GM12892 (cell line): ENCODE data around the gene METTL21A.

ENCODE experiments used
- DNase-seq: peaks from one replicate; pipeline ENCODE4 v3.0.0; 2011; ENCODE audit not compliant: insufficient read length
- FAIRE-seq: peaks from 2 replicates; lab custom pipeline; 2011; peaks lifted over from hg19 to GRCh38; lab: Jason Lieb, UNC
- POLR2A ChIP-seq: IDR thresholded peaks from 2 replicates; pipeline ENCODE4 v1.6.1; 2011; ENCODE audit warnings: low read depth, low read length, control low read depth
- POLR2AphosphoS5 ChIP-seq: IDR thresholded peaks from 2 replicates; pipeline ENCODE4 v1.6.1; 2011; ENCODE audit warnings: low read depth, low read length, control low read depth
- TAF1 ChIP-seq: IDR thresholded peaks from 2 replicates; pipeline ENCODE4 v1.6.1; 2011; ENCODE audit warnings: low read depth, mild to moderate bottlenecking, control low read depth, low read length, borderline replicate concordance

METTL21A gene

DNA sequence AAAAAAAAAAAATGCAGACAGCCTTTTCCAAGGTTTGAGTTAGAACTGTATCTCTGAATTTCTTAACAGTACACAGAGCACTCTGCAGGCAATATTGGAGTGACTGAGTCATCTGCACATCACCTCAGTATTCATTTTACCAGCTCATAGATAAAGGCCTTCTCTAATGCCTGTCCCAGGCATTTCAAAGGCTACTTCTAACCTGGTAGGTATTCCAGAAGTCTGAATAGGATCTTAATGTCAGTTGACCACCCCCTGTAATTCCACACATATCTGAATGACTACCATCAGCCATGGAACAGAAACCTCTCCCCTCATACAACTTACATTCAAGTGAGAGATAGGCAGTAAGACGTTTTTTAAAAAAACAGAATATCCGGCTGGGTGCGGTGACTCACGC lies 9.0 kb downstream of the METTL21A start:
- no peak for DNase-seq
- no peak for FAIRE-seq
- TF ChIP-seq TAF1 (no peak), POLR2AphosphoS5 (no peak), POLR2A (no peak)

DNA sequence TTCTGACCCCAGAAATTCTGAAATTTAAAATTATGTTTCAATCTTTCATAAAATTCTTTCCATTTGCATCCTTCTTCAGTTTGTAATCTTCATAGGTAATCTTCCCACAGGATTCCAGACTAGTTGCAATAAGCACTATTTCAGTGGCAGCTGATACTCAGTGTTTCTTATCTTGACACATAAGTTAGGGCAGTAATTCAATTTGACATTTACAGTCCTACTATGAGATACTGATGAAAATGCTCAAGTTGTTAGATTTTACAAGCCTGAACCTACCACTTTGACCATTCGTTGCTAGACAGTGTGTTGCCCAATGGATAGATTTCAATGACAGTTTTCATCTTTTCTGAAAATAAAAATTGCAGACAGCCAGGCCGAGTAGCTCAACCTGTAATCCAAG lies 10.4 kb downstream of the METTL21A start:
- DNase-seq (no peak), FAIRE-seq (no peak)
- TF ChIP-seq POLR2A (no peak), POLR2AphosphoS5 (no peak), TAF1 (no peak)

DNA sequence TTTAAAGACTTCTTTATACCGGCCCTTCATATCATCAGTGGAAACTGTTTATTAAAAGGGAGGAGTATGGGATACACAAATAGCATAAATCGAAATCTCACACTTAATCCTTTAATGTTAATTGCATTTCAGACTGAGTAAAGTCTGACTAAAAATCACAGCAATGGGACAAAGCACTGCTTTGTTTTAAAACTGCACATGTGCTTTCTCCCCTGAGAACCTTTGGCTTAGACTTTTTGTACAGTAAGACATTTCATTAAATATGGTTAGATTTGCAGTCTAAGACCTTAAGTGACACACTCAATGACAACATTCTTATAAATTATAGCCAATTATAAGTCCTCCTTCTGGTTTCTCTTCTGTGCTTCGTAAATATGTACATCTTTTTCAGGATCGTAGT lies 12.5 kb downstream of the METTL21A start:
- TF ChIP-seq POLR2A (no peak), TAF1 (no peak), POLR2AphosphoS5 (no peak)
- DNase-seq (no peak), FAIRE-seq (no peak)

DNA sequence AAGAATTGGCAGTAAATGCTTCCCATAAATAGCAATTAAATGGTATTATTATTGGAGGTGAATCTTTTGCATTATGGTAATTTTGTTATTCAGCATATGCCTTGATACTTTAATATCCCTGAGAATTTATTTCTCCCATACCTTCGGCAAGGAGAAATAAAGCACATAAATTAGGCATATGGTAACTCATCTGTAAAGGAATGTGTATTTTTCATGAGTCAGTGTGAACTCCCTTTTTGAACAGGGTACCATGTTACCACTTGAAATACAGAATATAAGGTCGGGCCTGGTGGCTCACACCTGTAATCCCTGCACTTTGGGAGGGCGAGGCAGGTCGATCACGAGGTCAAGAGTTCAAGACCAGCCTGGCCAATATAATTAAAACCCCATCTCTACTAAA lies 18.4 kb downstream of the METTL21A start:
- FAIRE-seq (no peak), DNase-seq (no peak)
- TF ChIP-seq TAF1 (no peak), POLR2AphosphoS5 (no peak), POLR2A (no peak)

DNA sequence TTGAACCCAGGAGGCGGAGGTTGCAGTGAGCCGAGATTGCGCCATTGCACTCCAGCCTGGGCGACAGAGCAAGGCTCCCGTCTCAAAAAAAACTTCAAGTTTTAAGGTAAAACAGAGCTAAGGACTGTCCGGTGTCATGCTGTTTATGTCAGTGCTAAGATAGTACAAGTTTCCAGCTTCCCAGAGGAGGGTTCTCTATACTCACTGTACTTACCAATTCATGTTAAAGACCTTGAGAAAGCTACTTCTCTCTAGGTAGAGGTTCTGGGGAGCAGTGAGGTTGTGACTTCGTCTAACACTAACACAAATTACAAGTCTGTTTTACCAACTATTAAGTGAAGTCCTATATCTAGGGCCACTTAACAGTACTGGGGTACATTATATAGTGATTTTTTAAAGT lies 18.8 kb downstream of the METTL21A start:
- no peak for TF ChIP-seq POLR2A
- FAIRE-seq (no peak), DNase-seq (no peak)

DNA sequence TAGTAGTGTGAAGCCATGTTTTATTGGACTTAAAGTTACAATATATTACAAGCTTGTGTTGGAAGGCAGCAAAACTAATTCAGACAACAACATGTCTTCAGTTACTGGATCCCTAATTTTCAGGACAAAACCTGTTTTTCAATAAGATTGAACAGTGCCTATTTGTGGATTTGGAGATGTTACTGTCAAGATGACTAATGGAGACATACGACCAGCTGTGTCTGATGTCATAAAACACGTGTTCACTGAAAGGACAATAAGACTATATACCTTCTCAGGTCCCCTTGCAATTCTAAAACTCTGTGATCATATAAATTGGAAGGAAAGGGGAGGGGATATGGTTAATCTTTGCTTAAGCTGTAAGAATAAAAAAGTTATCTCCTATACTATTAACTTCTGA lies 21.7 kb downstream of the METTL21A start:
- TF ChIP-seq POLR2A, result no peak
- TF ChIP-seq POLR2AphosphoS5, result no peak
- no peak for TF ChIP-seq TAF1

DNA sequence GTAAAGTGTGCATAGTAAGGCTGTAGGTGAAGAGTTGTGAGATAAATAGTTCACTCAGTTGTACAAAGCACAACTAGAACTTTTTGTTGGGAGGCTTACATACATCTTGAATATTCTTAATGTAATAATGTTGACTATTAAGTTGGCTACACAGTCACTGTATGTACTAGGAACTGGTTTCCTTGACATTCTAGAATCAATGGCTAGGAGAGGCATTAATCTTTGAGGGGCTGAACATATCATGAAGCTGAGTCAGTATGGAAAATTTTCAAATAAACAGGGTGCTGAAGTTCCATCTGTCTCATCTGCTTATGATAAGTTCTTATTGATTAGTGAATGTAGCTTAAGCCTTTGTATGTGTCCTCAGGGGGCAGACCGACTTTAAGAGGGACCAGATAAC lies 23.4 kb downstream of the METTL21A start:
- DNase-seq (no peak), FAIRE-seq (no peak)
- TF ChIP-seq POLR2A (no peak), POLR2AphosphoS5 (no peak)

More for the DNA sequence above, 21.7 kb downstream of the METTL21A start:
- DNase-seq (no peak), FAIRE-seq (no peak)

DNA sequence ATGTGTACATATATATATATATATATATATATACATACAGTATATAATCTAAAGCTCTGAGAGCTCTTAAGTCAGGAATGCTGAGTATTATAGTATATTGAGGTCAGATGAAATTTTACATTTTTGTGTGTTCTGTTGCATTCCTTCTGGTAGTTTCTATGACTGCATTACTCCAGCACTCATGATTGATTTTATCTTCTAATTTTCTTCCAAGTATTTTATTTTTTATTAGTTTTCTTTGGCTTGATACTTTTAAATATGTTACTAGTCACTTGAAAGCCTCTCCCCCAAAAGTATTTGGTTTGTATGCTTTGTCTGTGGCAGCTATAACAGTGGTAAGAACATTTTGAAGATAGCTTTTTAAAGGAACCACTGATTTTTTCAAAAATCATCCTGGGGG lies 25.0 kb downstream of the METTL21A start:
- FAIRE-seq (no peak), DNase-seq (no peak)
- TF ChIP-seq POLR2AphosphoS5 (no peak), TAF1 (no peak), POLR2A (no peak)

DNA sequence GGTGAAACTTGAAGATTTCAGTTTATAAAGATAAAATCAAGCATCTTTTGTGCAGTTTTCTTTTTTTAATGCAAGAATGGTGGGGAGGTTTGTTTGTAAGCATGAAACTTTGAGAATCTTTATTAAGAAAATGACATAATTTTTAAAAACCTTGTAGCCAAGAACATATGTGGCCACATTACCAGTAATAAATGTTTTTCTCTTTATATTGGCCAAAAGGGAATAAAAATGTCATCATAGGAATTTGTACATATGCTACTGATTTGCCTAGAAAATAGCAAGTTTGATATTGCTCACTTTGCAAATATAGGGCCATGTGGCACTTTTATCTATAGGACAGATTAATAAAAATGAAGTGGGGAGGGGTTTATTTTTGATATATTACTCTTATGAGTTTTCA lies 25.6 kb downstream of the METTL21A start:
- DNase-seq (no peak), FAIRE-seq (no peak)
- no peak for TF ChIP-seq POLR2A
- TF ChIP-seq TAF1, result no peak
- TF ChIP-seq POLR2AphosphoS5, result no peak

DNA sequence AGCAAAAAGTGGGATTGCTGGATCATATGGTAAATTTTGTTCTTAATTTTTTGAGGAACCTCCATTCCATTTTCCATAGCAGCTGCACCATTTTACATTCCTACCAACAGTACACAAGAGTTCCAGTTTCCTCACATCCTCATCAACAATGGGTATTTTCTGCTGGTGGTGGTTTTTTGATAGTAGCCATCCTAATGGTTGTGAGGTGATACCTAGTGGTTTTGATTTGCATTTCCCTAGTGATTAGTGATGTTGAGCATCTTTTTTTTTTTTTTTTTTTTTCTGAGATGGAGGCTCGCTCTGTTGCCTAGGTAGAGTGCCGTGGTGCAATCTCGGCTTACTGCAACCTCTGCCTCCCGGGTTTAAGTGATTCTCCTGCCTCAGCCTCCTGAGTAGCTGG lies 30.5 kb downstream of the METTL21A start:
- no peak for FAIRE-seq
- no peak for TF ChIP-seq TAF1
- TF ChIP-seq POLR2AphosphoS5, result no peak
- no peak for TF ChIP-seq POLR2A
- DNase-seq, result no peak

DNA sequence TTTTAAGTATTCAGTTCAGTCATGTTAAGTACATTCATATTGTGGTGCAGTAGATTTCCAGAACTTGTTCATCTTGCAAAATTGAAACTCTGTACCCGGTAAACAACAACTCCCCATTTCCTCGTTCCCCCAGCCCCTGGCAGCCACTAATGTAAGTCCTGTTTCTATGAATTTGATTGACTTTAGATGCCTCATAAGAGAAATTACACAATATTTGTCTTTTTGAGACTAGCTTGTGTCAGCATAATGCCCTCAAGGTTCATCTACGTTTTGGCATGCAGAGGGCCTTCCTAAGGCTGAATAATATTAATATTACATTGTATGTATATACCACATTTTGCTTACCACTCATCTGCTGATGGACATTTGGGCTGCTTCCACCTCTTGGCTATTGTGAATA lies 30.9 kb downstream of the METTL21A start:
- FAIRE-seq (no peak), DNase-seq (no peak)
- no peak for TF ChIP-seq TAF1

DNA sequence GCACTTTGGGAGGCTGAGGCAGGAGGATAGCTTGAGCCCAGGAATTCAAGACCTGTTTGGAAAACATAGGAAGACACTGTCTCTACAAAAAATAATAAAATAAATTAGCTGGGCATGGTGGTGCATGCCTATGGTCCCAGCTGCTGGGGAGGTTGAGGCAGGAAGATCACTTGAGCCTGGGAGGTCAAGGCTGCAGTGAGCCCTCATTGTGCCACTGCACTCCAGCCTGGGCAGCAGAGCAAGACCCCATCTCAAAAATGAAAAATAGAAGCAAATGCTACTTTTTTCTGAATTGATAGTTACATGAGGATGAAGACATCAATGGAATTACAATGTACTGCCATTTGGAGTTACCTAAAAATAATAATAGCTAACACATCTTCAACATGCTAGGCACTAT lies 31.9 kb downstream of the METTL21A start:
- FAIRE-seq, result no peak
- DNase-seq, result no peak
- TF ChIP-seq TAF1, result no peak
- no peak for TF ChIP-seq POLR2A
- no peak for TF ChIP-seq POLR2AphosphoS5

DNA sequence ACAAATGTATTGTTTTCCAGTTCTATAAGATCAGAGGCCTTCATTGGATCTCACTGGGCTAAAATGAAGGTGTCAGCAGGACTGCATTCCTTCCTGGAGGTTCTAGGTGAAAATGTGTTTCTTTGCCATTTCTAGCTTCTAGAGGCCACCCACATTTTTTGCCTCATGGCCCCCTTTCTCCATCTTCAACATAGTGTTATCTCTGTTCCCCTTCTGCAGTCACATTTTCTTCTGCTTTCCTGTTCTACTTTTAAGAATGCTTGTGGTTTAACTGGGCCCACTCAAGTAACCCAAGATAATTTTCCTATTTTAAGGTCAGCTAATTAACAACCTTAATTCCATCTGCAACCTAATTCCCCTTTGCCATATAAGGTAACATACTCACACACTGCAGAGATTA lies 36.1 kb downstream of the METTL21A start:
- TF ChIP-seq POLR2A (no peak), TAF1 (no peak), POLR2AphosphoS5 (no peak)
- DNase-seq, result no peak
- FAIRE-seq, result no peak
